ENCODE measurements around the gene DOK6.

The DOK6 gene

DNA sequence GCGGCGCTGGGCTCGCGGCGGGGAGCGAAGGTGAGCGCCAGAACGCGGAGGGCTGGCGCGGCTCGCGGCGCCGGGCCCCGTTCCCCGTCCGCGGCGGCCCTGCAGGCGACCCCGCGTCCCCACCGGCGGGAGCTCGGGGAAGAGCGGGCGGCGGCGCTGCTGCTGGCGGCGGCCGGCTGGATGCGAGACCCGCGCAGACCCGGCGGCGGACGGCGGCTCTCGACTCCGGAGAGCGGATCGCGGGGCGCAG, 213 bp downstream of the DOK6 start:
- peaks cover 5% of the 10 kb centered on the region for H3K4me1 Mint-ChIP-seq (ENCODE audit: low read depth)
- H3K27ac Mint-ChIP-seq, result no peak overlapping the region
- H3K4me3 Mint-ChIP-seq, result no peak overlapping the region
- peaks cover 70% of the 10 kb centered on the region for H3K27me3 Mint-ChIP-seq (ENCODE audit: low read depth)
- no peaks in the 10 kb centered on the region for H3K9me3 Mint-ChIP-seq
- H3K36me3 Mint-ChIP-seq (ENCODE audit: low read depth), result no peaks in the 10 kb centered on the region

DNA sequence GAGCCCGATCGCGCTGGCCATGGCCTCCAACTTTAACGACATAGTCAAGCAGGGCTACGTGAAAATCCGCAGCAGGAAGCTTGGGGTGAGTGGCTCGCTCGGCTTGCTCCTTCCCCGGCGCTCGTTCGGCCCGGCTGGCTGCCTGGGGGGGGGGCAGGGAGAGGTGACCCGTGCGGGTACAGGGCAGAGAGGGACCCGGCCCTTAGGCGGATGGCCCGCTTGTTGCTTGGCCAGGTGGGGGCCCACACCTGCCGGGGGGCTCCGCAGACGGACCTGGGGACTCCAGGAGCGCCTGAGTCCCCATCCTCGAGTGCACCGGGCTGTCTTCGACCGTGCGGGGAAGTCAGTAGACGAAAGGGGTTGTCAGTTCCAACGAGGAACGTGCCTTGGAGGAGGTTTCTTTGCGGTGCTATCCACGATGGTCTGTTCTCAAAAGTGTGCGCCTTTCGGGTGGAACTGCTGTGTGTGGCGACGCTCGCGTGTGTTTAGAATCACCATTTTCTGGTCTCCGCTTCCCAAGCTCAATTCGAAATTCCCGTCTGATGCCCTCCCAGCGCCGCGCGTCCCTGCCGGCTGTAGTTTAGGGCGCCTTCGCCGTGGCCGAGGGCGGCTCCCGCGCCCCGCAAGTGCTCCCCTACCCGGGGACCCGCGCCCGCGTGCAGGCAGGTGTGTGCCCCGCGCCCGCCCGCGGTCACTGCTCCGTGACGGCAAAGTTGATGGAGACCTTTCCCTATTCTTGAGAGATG, 711 bp downstream of the DOK6 start:
- Mint-ChIP-seq H3K4me1 (ENCODE audit: low read depth) (peaks cover 5% of the 10 kb centered on the region), H3K9me3 (no peaks in the 10 kb centered on the region), H3K27ac (no peak overlapping the region), H3K4me3 (no peak overlapping the region), H3K27me3 (ENCODE audit: low read depth) (peaks cover 68% of the 10 kb centered on the region), H3K36me3 (ENCODE audit: low read depth) (no peaks in the 10 kb centered on the region)

DNA sequence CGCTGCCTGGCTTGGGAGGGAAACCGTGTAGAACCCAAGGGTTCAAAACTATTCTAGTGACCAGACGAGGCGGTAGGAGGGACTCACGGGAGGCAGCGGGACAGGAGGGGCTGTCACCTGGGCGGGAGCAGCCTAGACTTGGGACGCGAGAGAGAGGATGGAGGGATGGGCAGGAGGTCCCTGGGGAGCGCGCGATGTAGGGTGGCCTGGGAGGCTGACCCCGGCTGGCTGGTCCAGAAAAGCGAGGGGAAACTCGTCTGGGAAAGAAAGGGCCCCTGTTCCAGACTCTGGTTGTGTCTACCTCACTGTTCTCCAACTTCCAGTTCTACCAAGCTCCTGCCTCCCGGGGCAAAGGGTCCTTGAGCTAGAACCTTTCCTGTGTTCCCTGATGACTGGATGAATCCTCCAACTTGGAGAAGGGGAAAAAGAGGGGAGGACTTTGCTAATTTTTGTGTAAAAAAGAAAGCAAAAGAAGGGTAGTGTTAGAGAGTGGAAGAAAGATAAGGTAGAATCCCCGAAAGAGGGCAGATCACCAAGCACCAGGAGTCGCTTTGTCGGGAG, 1.4 kb downstream of the DOK6 start:
- Mint-ChIP-seq H3K27me3 (ENCODE audit: low read depth) (peaks cover 67% of the 10 kb centered on the region), H3K4me1 (ENCODE audit: low read depth) (peaks cover 5% of the 10 kb centered on the region), H3K4me3 (no peak overlapping the region)

DNA sequence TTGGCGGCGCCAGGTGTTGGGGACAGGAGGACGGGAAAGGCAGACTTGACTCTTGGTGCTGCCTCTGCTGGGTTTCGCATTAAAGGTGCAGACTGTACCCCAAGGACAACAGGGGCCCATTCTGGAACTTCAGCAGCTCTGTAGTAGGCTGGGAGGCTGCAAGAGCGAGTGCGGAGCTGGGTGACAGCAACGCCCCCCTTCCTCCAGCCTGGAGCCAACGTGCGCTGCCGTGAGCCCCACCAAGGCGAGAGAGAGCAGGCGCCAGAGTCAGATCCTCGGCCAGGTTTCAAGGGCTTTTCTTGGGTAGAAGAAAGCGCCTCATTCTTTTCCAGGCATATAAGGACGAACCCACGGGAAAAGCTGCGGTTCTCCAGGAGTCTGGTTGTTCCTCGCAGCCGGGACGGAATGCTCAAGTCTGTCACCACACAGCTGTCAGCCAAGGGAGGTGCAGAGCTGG, 1.9 kb downstream of the DOK6 start:
- H3K4me3 Mint-ChIP-seq, result no peak overlapping the region
- no peaks in the 10 kb centered on the region for H3K36me3 Mint-ChIP-seq (ENCODE audit: low read depth)
- H3K27me3 Mint-ChIP-seq (ENCODE audit: low read depth), result peaks cover 65% of the 10 kb centered on the region
- no peaks in the 10 kb centered on the region for H3K9me3 Mint-ChIP-seq
- peaks cover 5% of the 10 kb centered on the region for H3K4me1 Mint-ChIP-seq (ENCODE audit: low read depth)
- H3K27ac Mint-ChIP-seq, result no peak overlapping the region

More for the DNA sequence above, 1.4 kb downstream of the DOK6 start:
- H3K27ac Mint-ChIP-seq, result no peak overlapping the region
- no peaks in the 10 kb centered on the region for H3K36me3 Mint-ChIP-seq (ENCODE audit: low read depth)
- H3K9me3 Mint-ChIP-seq, result no peaks in the 10 kb centered on the region

DNA sequence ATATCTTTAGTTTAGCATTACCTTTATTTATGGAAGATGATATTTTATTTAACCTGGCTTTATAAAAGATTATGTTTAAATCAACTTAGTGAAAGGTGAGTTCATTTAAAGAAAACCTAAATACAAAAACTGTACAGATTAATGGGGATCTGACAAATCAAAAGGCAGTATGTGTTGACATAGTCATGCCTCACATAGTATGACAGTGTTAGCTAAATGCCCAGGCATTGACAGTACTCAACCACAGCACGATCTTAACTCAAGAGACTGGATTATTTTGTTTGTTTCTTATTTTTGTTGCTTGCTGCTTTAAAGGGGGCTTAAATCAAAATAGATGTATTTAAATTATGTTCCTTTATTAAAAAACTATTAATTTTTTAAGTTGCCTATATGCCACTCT, 7.8 kb downstream of the DOK6 start:
- Mint-ChIP-seq H3K9me3 (no peaks in the 10 kb centered on the region), H3K27ac (no peak overlapping the region), H3K4me3 (no peak overlapping the region), H3K36me3 (ENCODE audit: low read depth) (no peaks in the 10 kb centered on the region), H3K27me3 (ENCODE audit: low read depth) (peaks cover 19% of the 10 kb centered on the region), H3K4me1 (ENCODE audit: low read depth) (no peaks in the 10 kb centered on the region)

DNA sequence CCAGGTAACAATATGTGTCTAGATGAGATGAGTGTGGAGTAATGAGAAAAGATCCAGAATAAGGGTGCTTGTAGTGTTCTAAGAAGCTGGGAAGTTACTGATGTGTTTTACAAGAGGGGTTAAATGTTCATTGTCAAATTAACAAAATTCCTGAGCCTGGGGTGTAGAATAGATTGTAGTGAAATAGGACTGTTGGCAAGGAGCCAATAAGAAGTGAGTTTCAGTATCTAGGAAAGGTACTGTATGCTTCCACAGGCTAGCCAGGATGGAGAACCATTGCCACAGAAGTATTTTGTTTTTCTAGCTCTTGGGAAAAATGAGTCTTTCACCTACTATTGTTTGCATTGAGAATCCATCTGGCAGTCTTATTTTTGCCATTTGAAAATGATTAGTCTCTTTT, 10.5 kb downstream of the DOK6 start:
- Mint-ChIP-seq H3K9me3 (no peaks in the 10 kb centered on the region), H3K27me3 (ENCODE audit: low read depth) (peaks cover 5% of the 10 kb centered on the region), H3K4me1 (ENCODE audit: low read depth) (no peaks in the 10 kb centered on the region), H3K27ac (no peak overlapping the region), H3K36me3 (ENCODE audit: low read depth) (no peaks in the 10 kb centered on the region), H3K4me3 (no peak overlapping the region)

DNA sequence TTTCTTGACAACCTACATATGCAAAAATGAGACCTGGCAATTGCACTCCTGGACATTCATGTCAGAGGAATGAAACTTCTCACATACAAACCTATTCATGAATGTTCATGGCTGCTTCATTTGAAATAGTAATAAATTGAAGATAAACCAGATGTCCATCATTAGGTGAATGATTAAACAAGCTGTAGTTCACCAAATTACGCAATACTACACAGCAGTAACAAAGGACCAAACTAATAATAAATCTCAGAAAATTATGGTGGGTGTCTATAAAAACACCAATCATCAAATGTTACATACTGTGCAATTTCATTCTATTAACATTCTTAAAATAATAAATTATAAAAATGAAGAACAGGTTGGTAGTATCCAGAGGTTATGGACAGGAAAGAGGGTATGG, 13.5 kb downstream of the DOK6 start:
- Mint-ChIP-seq H3K4me3 (no peak overlapping the region), H3K27ac (no peak overlapping the region), H3K36me3 (ENCODE audit: low read depth) (no peaks in the 10 kb centered on the region), H3K27me3 (ENCODE audit: low read depth) (no peaks in the 10 kb centered on the region), H3K4me1 (ENCODE audit: low read depth) (no peaks in the 10 kb centered on the region), H3K9me3 (no peaks in the 10 kb centered on the region)

DNA sequence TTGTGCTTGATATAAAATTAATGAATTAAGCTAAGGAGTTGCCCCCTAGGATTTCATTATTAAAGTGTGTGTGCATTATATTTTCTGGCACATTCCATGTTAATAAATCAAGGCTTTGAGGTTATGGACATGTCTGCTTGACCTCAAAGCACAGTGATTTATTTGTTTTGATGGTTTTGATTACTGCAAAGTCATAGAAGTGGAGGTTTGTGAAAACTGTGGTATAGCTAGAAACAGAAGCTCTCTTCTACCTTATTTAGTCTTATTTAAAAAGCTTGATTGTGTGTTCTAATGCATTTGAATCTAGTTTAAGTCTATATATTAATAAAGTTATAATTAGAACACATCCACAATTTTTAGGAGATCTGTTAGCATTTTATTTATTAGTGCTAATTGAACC, 32.2 kb downstream of the DOK6 start:
- H3K27me3 Mint-ChIP-seq (ENCODE audit: low read depth), result no peaks in the 10 kb centered on the region
- no peak overlapping the region for H3K4me3 Mint-ChIP-seq
- H3K9me3 Mint-ChIP-seq, result no peaks in the 10 kb centered on the region
- H3K36me3 Mint-ChIP-seq (ENCODE audit: low read depth), result no peaks in the 10 kb centered on the region
- no peaks in the 10 kb centered on the region for H3K4me1 Mint-ChIP-seq (ENCODE audit: low read depth)
- H3K27ac Mint-ChIP-seq, result no peak overlapping the region

DNA sequence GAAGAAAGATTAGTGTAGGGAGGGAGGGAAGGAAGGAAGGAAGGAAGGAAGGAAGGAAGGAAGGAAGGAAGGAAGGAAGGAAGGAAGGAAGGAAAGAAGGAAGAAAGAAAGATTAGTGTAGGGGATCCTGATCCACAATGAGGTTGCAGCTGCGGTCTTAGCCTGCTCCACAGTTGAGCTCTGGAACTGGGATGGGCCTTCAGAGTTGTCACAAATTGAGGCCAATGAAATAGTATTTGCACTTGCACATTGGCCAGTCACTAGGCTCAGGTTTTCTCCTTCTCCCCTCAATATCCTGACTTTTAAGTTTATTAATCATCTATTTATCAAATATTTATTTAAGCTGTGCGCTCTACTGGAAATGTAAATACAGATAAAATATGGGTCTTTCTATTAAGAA, 34.3 kb downstream of the DOK6 start:
- Mint-ChIP-seq H3K36me3 (ENCODE audit: low read depth) (no peaks in the 10 kb centered on the region), H3K27ac (no peak overlapping the region), H3K4me1 (ENCODE audit: low read depth) (no peaks in the 10 kb centered on the region), H3K4me3 (no peak overlapping the region), H3K27me3 (ENCODE audit: low read depth) (no peaks in the 10 kb centered on the region), H3K9me3 (no peaks in the 10 kb centered on the region)

DNA sequence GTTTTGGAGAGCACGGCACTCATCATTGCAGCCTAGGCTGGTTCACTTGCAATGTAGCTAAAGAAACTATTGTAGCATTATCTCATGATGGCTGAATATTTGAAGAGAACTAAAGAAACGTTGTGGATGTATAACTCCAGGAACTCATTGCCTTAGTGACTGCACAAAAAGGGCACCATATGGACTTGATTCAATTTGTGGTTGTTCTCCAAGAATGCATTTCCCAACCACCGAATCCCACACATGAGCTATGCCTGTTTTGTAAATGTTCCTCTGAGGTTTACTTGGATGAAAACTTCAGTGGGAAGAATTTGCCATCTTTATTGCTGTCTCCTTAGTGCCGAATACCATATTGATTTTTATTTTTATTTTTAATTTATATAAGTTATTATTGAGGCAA, 43.5 kb downstream of the DOK6 start:
- Mint-ChIP-seq H3K4me1 (ENCODE audit: low read depth) (no peaks in the 10 kb centered on the region), H3K27ac (no peak overlapping the region), H3K9me3 (peaks cover 6% of the 10 kb centered on the region), H3K36me3 (ENCODE audit: low read depth) (no peaks in the 10 kb centered on the region), H3K27me3 (ENCODE audit: low read depth) (no peaks in the 10 kb centered on the region), H3K4me3 (no peak overlapping the region)

DNA sequence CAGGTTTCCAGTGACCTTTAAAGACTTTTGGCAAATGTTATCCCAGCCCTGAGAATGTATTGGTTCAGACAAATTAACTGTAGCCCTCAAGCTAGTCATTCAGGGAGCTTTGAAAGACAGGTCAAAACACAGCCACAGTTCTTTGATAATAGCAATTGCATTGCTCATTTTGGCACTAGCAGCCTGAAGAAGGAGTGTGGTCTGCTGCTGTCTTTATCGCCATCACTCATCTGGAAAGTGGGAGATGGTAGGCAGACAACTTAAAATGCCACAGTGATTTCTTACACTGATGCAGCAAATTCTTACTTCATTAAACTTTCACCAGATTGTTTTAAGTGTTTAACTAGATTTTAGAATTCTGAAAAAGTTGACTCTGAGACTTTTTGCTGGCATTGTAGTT, 47.2 kb downstream of the DOK6 start:
- Mint-ChIP-seq H3K4me3 (no peak overlapping the region), H3K27ac (no peak overlapping the region), H3K4me1 (ENCODE audit: low read depth) (no peaks in the 10 kb centered on the region), H3K36me3 (ENCODE audit: low read depth) (no peaks in the 10 kb centered on the region), H3K9me3 (peaks cover 6% of the 10 kb centered on the region), H3K27me3 (ENCODE audit: low read depth) (no peaks in the 10 kb centered on the region)

DNA sequence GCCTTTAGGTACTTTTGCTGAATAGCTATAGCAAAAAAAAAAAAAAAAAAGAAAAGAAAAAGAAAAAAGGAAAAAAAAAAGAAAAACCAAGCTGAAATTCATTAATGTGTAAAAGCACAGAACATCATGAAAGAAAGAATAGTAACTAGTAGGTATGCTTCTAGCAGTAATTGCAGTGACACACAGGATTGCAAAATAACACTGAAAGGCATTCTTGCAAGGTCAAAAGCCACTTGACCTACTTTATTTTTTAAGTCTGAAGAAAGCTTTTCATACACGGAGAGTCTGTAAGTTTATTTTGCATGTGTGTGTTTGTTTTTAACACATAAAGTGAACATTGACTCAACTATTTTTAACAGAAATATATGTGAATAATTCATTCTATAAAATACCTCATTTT, 54.4 kb downstream of the DOK6 start:
- H3K27me3 Mint-ChIP-seq (ENCODE audit: low read depth), result no peaks in the 10 kb centered on the region
- H3K36me3 Mint-ChIP-seq (ENCODE audit: low read depth), result no peaks in the 10 kb centered on the region
- H3K4me3 Mint-ChIP-seq, result no peak overlapping the region
- no peaks in the 10 kb centered on the region for H3K4me1 Mint-ChIP-seq (ENCODE audit: low read depth)
- H3K9me3 Mint-ChIP-seq, result no peaks in the 10 kb centered on the region
- H3K27ac Mint-ChIP-seq, result no peak overlapping the region

DNA sequence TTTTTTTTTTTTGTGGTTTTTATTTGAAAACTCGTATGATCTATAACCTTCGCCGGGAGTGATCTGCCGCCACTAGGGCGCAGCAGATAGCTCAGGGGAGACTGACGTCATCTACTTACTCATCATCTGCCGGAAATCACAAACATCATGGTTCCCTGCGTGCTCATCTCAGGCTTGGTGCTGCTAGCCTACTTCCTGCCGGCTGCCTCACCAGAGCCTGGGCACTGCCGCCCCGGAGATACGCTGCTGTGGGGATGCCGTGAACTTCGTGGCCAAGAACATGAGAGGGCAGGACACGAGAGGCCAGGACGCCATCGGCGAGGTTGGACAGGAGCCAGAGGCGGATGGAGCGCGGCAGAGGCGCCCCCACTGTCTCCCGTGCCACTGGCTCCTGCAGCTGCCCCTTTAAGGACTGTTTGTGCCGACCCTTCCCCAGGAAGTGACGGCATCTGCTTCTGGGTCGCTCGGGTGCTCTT, 68.8 kb downstream of the DOK6 start:
- Mint-ChIP-seq H3K4me3 (no peak overlapping the region), H3K27ac (no peak overlapping the region), H3K27me3 (ENCODE audit: low read depth) (no peaks in the 10 kb centered on the region), H3K4me1 (ENCODE audit: low read depth) (no peaks in the 10 kb centered on the region), H3K36me3 (ENCODE audit: low read depth) (no peaks in the 10 kb centered on the region), H3K9me3 (no peaks in the 10 kb centered on the region)

DNA sequence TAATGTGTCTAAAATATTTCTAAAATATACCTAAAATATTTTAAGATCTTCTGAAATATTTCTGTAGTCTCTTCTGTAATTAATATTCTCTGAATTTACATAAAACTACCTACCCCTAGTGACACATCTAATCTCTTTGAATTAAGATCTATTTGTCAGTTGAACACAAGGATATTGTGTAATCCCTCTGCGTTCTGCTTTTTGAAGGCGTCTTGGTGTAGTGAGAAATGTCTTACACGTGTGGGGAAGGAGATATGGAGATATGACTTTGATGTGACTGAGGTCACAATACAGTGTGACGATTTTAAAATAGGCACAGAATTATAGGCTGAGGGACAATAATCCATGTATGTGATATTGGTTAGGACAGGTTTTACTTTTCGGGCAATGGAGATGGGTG, 79.8 kb downstream of the DOK6 start:
- Mint-ChIP-seq H3K27ac (no peak overlapping the region), H3K4me1 (ENCODE audit: low read depth) (no peaks in the 10 kb centered on the region), H3K4me3 (no peak overlapping the region), H3K36me3 (ENCODE audit: low read depth) (no peaks in the 10 kb centered on the region), H3K9me3 (no peaks in the 10 kb centered on the region), H3K27me3 (ENCODE audit: low read depth) (no peaks in the 10 kb centered on the region)

DNA sequence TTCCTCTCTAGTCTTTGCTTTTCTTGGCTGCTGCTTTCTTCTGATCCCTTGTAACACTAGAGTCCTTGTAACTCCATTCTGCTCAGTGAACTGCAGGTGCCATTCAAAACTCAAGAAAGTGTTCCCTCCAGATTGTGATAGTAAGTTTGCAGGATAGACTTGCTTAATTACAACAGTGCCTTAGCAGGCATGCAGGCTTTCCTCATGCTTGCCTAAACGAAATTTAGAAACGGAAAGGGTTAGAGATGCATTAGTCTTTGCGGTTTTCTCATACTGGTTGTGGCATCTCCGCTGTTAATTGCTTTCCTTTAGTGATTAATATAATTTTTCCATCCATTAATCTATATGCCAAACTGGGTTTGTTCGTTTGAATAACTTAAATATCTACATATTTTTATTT, 82.9 kb downstream of the DOK6 start:
- Mint-ChIP-seq H3K36me3 (ENCODE audit: low read depth) (no peaks in the 10 kb centered on the region), H3K27me3 (ENCODE audit: low read depth) (no peaks in the 10 kb centered on the region), H3K4me3 (no peak overlapping the region)

More for the DNA sequence above, 82.9 kb downstream of the DOK6 start:
- H3K27ac Mint-ChIP-seq, result no peak overlapping the region
- no peaks in the 10 kb centered on the region for H3K4me1 Mint-ChIP-seq (ENCODE audit: low read depth)
- no peaks in the 10 kb centered on the region for H3K9me3 Mint-ChIP-seq
